GM12865 (cell line): ENCODE measurements around the gene ATP1A4.

ENCODE experiments used
- DNase-seq: peaks from one replicate; pipeline ENCODE4 v3.0.0; 2010; ENCODE audit warnings: low read depth
- H3K4me3 ChIP-seq: 2 replicates; pipeline ENCODE4 v1.5.1; 2011; ENCODE audit warnings: mild to moderate bottlenecking, low read depth, low read length, control low read depth
- TF ChIP-seq, protein P1 (sequence below): IDR thresholded peaks from 2 replicates; pipeline ENCODE4 v1.5.1; 2011; ENCODE audit warnings: low read length, control low read depth, low read depth, inconsistent platforms; ENCODE audit not compliant: insufficient read depth; ENCODE audit errors: missing control alignments

Gene ATP1A4

DNA sequence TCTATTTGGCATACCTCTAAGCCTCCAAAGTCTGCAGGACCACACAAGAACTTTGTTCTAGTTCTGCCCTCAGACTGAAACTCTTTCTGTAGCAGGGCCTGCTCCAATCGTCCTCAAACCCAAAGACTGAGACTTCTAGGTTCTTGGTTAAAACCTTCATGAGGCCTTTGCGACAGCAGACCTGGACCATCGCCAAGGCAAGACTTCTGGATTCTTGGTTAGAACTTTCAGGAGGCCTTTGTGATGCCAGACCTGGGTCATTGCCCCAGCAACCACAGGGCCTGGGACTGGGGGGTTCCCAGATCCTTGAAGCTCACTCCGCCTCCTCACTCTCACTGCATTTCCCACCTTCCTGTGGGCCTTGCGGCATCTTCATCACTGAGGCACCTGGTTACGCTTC, at the start of gene ATP1A4:
ATP1A4 (plus strand) TSS at position 301 of the 400 bp plus-strand sequence. CDS start 438 bp downstream, outside the sequence.
- DNase-seq: no peak
- no peak within 1 kb of the TSS for H3K4me3 ChIP-seq
- TF ChIP-seq, protein P1, sequence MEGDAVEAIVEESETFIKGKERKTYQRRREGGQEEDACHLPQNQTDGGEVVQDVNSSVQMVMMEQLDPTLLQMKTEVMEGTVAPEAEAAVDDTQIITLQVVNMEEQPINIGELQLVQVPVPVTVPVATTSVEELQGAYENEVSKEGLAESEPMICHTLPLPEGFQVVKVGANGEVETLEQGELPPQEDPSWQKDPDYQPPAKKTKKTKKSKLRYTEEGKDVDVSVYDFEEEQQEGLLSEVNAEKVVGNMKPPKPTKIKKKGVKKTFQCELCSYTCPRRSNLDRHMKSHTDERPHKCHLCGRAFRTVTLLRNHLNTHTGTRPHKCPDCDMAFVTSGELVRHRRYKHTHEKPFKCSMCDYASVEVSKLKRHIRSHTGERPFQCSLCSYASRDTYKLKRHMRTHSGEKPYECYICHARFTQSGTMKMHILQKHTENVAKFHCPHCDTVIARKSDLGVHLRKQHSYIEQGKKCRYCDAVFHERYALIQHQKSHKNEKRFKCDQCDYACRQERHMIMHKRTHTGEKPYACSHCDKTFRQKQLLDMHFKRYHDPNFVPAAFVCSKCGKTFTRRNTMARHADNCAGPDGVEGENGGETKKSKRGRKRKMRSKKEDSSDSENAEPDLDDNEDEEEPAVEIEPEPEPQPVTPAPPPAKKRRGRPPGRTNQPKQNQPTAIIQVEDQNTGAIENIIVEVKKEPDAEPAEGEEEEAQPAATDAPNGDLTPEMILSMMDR: no peak

DNA sequence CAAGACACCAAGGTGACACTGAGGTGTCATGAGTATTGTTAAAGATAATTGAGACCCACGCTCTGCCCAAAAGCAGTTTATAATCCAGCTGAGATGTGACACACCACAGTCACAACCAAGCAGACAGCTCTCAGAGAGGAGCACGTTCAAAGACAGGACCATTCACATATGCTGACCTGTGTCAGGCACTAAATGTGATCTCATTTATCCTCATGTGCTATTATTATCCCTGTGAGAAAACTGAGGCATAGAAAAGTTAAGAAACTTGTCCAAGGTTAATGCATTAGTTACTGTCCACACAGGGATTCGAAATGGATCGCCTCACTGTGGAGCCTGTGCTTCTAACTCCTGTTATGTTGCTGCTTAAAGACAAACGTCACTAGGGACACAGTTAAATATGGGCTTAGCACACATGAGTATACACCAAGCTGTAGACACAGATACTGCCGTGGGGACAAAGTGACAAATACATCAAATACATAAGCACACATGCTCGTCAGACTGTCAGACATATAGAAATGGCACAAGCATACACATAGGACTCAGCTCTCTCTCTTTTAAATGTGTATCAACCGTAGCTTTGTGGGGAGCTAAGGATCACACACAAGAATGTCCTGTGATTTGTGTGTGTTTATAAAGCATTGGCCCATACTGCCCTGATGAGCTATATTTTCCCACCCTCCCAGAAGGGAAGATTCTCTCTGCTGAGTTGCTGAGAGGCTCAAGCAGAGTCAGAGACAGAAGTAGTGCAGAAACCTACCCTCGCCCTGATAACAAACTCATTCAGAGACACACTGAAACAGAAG, 49.5 kb upstream of the ATP1A4 start:
- no peak overlapping the region for H3K4me3 ChIP-seq
- DNase-seq: no peak
- TF ChIP-seq, protein P1: no peak

DNA sequence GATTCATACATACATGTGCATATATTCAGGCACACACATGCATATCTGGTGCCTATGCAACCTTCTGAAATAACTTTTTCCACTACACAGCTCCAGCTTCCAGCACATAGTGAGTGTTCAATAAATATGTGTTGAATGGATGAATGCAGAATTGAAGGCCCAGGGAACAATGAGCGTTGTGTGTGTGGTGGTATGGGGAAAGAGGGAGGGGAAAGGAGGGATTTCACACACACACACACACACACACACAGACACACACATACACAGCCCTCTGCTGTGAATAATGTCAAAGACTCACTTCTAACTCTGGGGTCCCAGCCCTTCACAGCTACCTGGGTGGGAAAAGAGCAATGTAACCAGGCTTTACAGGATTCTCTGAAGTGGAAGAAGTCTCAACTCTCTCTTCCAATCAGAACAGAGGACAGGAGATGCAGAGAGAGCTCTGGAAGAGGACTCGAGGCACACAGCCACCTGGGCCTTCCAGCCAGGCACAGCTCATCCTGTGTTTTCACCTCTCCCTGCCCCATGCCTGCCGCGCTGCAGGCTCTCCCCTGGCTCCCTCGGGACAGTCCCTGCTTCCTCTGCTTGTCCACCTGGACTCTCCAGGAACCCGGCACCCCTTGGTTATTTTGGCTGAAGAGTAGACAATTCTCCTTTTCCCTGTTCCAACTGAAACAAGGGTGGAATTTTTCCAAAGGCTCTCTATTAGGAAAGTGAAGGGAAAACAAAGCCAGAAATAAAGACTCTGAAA, 47.6 kb upstream of the ATP1A4 start:
- no peak for DNase-seq
- H3K4me3 ChIP-seq: no peak overlapping the region
- TF ChIP-seq, protein P1: no peak

DNA sequence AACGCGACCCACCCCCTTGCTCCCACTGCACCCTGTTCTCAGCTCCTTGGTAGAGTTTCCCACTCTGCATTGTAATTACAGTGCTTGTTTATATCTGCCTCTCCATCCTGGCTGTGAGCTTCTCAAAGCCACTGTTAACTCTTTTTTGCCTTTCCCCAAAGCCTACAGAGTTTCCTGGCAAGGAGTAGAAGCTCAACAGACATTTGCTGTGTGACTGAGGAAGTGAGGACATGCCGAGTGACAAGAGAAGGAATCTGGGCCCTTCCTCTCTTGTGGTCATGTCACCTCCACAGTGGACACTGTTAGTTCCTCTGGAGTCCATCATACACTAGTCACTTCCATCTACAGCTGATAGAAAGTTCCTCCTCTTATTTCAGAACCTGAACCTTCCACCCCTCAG, 46.9 kb upstream of the ATP1A4 start:
- TF ChIP-seq, protein P1: no peak
- DNase-seq: no peak
- H3K4me3 ChIP-seq: no peak overlapping the region

DNA sequence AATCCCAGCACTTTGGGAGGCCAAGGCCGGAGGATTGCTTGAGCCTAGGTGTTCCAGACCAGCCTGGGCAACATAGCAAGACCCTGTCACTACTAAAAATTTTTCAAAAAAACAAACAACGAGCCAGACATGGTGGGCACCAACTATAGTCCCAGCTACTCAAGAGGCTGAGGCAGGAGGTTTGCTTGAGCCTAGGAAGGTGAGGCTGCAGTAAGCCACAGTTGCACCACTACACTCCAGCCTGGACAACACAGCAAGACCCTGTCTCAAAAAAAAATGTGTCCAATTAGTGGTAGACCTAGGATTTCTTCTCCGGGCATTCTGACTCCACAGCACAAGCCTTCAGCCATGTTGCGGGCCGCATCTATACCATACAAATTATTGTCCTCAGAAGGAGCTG, 46.2 kb upstream of the ATP1A4 start:
- no peak overlapping the region for H3K4me3 ChIP-seq
- TF ChIP-seq, protein P1: no peak
- DNase-seq: no peak

DNA sequence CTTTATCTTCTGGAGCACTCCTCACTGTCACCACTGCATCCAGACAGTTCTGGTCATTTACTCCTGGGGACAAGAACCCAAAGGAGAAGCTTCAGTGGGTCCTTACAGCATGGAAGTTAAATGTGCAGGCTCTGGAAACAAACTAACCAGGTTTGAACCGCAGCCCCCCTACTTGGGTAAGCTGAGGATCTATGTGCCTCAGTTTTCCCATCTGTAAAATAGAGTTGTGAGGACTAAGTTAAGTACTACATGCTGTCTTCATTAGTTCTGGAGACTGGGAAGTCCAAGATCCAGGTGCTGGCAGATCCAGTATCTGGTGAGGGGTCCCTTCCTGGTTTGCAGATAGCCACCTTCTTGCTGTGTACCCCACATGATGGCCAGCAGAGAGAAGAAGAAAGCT, 43.9 kb upstream of the ATP1A4 start:
- no peak overlapping the region for H3K4me3 ChIP-seq
- TF ChIP-seq, protein P1: no peak
- DNase-seq: no peak
